Measurements from ENCODE around the gene CES3. TPM values are rescaled to one million over a fixed set of nuclear protein-coding genes. Genes with fewer than 3 reads are reported as not detected.

Gene CES3
- total RNA-seq, 6 experiments from 2014 or later = 19.1 to 82.4 (median 35.9) TPM

DNA sequence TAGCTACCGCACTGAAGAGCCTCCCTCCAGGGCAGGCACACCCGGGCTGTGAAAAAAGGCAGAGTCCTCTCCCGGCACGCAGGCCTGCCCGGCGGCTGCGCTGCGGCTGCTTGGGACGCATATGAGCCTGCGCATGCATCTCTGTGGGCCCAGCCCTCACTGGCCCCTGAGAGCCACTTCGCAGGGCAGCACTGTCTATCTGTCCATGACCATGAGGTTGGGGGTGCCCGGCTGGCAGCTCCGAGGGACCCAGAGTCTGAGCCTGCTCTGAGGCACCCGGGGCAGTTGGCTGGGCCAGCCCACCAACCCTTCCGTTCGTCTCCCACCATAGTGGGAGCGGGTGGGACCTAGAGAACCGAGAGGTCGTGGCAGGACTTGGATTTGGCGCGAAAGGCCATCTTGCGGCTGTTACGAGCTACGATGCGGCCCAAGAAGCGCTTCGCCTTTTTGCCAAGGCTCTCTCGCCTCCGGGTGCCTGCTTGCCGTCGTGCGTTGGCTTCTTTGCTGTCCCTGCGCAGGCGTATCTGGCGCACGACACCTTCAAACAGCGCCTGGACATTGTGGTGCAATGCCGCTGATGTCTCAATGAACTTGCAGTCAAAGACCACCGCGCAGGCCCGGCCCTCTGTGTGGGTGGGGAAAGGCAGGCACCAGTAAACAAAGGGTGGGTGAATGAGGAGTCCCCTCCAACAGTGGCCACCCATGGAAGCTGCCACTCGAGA is 39.2 kb upstream of the CES3 start:
- H3K9me3 ChIP-seq = no peaks in the 10 kb centered on the region
- no peak for DNase-seq
- WGBS (ENCODE audit: insufficient coverage, low coverage, low lambda C conversion rate, missing lambda C conversion rate) = 75% methylated on average over 14 of the region's 42 CpGs
- no peaks in the 10 kb centered on the region for H3K27me3 ChIP-seq
- no peak overlapping the region for H3K4me3 ChIP-seq
- no peak for ATAC-seq
- H3K36me3 ChIP-seq = no peaks in the 10 kb centered on the region
- intact Hi-C loops (cut with DNase I) = no loop called here
- TF ChIP-seq, protein P1, sequence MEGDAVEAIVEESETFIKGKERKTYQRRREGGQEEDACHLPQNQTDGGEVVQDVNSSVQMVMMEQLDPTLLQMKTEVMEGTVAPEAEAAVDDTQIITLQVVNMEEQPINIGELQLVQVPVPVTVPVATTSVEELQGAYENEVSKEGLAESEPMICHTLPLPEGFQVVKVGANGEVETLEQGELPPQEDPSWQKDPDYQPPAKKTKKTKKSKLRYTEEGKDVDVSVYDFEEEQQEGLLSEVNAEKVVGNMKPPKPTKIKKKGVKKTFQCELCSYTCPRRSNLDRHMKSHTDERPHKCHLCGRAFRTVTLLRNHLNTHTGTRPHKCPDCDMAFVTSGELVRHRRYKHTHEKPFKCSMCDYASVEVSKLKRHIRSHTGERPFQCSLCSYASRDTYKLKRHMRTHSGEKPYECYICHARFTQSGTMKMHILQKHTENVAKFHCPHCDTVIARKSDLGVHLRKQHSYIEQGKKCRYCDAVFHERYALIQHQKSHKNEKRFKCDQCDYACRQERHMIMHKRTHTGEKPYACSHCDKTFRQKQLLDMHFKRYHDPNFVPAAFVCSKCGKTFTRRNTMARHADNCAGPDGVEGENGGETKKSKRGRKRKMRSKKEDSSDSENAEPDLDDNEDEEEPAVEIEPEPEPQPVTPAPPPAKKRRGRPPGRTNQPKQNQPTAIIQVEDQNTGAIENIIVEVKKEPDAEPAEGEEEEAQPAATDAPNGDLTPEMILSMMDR (IDR thresholded peaks at IDR 0.05) = no peak
- TF ChIP-seq POLR2A (IDR thresholded peaks at IDR 0.05) = no peak
- peaks cover 0 to 5% (median 0%) of the 10 kb centered on the region in 4 donors for H3K4me1 ChIP-seq
- H3K27ac ChIP-seq = no peak overlapping the region

DNA sequence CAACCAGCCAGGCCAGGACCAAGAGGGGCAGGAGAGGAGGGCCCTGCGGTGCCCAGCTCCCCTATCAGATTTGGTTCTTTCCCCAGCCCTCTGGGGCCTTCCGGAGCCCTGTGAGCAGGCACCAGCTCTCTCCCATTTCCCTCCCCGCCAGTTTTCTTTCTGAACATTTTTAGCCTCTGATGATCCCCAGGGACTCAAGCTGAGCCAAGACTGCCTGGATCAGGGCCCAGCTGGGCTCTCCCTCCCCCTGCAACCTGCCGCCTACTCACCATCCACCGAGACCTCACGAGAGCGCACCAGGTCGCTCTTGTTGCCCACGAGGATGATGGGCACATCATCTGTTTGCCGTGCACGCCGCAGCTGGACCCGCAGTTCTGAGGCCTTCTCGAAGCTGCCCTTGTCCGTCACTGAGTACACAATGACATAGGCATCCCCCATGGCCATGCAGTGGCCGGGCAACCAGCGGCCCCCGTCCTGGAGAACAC is 37.8 kb upstream of the CES3 start:
- no peaks in the 10 kb centered on the region for H3K9me3 ChIP-seq
- H3K4me3 ChIP-seq = no peak overlapping the region
- TF ChIP-seq, protein P1 (IDR thresholded peaks at IDR 0.05) = no peak
- no peak for TF ChIP-seq POLR2A (IDR thresholded peaks at IDR 0.05)
- no peak overlapping the region for H3K27ac ChIP-seq
- H3K36me3 ChIP-seq = no peaks in the 10 kb centered on the region
- ATAC-seq = peak in 2 of 4 donors; percentile 10 to 19
- WGBS (ENCODE audit: insufficient coverage, low coverage, low lambda C conversion rate, missing lambda C conversion rate) = 51% methylated on average over 11 of the region's 18 CpGs
- peaks cover 0 to 5% (median 0%) of the 10 kb centered on the region in 4 donors for H3K4me1 ChIP-seq
- intact Hi-C loops (cut with DNase I) = no loop called here
- H3K27me3 ChIP-seq = no peaks in the 10 kb centered on the region
- DNase-seq = no peak

DNA sequence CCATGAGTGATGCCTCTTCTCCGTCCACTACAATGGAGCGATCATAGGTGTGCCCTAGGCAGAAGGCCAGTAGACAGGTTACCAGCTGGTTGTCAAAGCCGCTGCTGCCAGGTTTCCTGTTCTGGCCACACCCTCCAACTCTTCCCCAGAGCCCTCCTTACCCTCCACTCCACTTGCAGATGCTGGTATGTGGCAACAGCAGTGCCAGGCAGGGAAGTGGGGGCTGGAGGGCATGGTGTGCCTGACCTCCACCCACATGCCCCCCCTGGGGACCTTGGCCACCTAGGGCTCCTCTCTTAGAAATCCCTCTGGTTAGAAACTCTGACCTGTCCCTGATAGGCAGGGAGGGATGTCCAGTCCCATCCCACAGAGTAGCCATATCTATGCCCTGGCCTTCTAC is 37.2 kb upstream of the CES3 start:
- DNase-seq (no peak), ATAC-seq (no peak)
- intact Hi-C loops (cut with DNase I) = no loop called here
- Histone ChIP-seq H3K27me3 (no peaks in the 10 kb centered on the region), H3K4me3 (no peak overlapping the region), H3K4me1 (peaks cover 0 to 5% (median 0%) of the 10 kb centered on the region in 4 donors), H3K36me3 (no peaks in the 10 kb centered on the region), H3K9me3 (no peaks in the 10 kb centered on the region), H3K27ac (no peak overlapping the region)
- WGBS (ENCODE audit: insufficient coverage, low coverage, low lambda C conversion rate, missing lambda C conversion rate) = 29% methylated on average over 1 of the region's 3 CpGs
- no peak for TF ChIP-seq POLR2A (IDR thresholded peaks at IDR 0.05)
- TF ChIP-seq, protein P1 (IDR thresholded peaks at IDR 0.05) = no peak

DNA sequence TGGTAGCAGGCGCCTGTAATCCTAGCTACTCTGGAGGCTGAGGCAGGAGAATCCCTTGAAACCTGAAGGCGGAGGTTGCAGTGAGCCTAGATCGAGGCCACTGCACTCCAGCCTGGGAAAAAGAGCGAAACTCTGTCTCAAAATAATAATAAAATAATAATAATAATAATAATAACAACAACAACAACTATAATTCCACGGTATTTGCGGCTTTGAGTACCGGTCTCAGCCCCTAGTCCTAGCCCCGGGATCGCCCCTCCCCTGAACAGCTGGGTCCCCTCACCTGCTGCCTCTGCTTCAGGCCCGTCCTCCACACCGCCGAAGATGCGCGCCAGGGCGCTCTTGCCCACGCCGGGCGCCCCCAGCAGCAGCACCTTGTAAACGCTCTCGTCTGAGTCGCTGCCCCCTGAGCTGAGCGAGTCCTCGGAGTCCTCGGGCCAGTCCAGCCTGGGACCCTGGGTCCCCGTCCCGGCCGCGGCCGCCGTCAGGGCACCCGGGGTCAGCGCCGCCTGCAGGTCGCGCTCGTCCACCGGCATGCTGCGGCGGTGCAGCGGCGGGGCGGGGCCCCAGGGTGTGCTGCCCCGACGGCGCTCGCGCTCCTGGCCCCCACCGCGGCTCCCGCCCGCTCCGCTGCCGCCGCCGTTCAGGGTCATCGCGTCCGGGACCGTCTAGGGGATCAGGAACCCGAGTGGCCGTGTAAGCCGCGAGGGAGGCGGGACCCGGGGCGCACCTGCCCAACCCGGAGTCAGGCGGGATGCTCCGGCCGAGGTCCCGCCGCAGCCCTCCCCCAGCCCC is 36.3 kb upstream of the CES3 start:
- no peaks in the 10 kb centered on the region for H3K9me3 ChIP-seq
- peak in 1 of 3 donors; percentile 43 for DNase-seq
- peaks cover 0 to 5% (median 0%) of the 10 kb centered on the region in 4 donors for H3K4me1 ChIP-seq
- H3K36me3 ChIP-seq = no peaks in the 10 kb centered on the region
- H3K4me3 ChIP-seq = peak overlapping the region in 2 of 3 donors; percentile 29 to 32
- no peaks in the 10 kb centered on the region for H3K27me3 ChIP-seq
- no peak for TF ChIP-seq POLR2A (IDR thresholded peaks at IDR 0.05)
- TF ChIP-seq, protein P1 (IDR thresholded peaks at IDR 0.05) = peak; percentile 15 to 38 (median 20)
- intact Hi-C loops (cut with DNase I) = no loop called here
- 26% methylated on average over 10 of the region's 72 CpGs for WGBS (ENCODE audit: insufficient coverage, low coverage, low lambda C conversion rate, missing lambda C conversion rate)
- peak; percentile 25 to 65 (median 41) for ATAC-seq
- no peak overlapping the region for H3K27ac ChIP-seq
